GM21526 (cell line): ENCODE measurements around the gene TUBA3C.
"Not testable (repeated sequence)": the region's sequence is repeated elsewhere in the genome, so short reads cannot be mapped to it uniquely, and the experiment has no call there.

Source experiments
- ATAC-seq: cut with Tn5 transposase; IDR thresholded peaks from one replicate; pipeline ENCODE4 v1.9.1; 2021; ENCODE audit warnings: moderate library complexity; ENCODE audit not compliant: unreplicated experiment, low FRiP score

Gene TUBA3C

GRCh38 chr13:19181621-19182485 lies at the start of gene TUBA3C:
Gene TUBA3C, minus strand, starts transcription at chr13:19181824. Its CDS starts 77 bp downstream, at chr13:19181747.
- ATAC-seq: no peak

GRCh38 chr13:19207413-19207812 lies 25.8 kb upstream of the TUBA3C start:
- not testable (repeated sequence) for ATAC-seq

GRCh38 chr13:19192622-19193021 lies 11.0 kb upstream of the TUBA3C start:
- ATAC-seq: not testable (repeated sequence)

- not testable (repeated sequence) for ATAC-seq
Measured at GRCh38 chr13:19189911-19190310, 8.3 kb upstream of the TUBA3C start.

GRCh38 chr13:19189368-19189767 lies 7.7 kb upstream of the TUBA3C start:
- not testable (repeated sequence) for ATAC-seq

GRCh38 chr13:19185865-19186645 lies 4.4 kb upstream of the TUBA3C start:
- ATAC-seq: no peak

- ATAC-seq: no peak
Measured at GRCh38 chr13:19185086-19185864, 3.7 kb upstream of the TUBA3C start.

GRCh38 chr13:19184176-19184575 lies 2.6 kb upstream of the TUBA3C start:
- ATAC-seq: no peak

- no peak for ATAC-seq
Measured at GRCh38 chr13:19183676-19184075, 2.1 kb upstream of the TUBA3C start.

- ATAC-seq: no peak
Measured at GRCh38 chr13:19182536-19182935, 912 bp upstream of the TUBA3C start.

GRCh38 chr13:19181021-19181620 lies 503 bp downstream of the TUBA3C start:
- no peak for ATAC-seq

GRCh38 chr13:19179916-19180315 lies 1.7 kb downstream of the TUBA3C start:
- ATAC-seq: no peak

- ATAC-seq: no peak
Measured at GRCh38 chr13:19178901-19179593, 2.6 kb downstream of the TUBA3C start.

- ATAC-seq: not testable (repeated sequence)
Measured at GRCh38 chr13:19176981-19177776, 4.4 kb downstream of the TUBA3C start.

- no peak for ATAC-seq
Measured at GRCh38 chr13:19173752-19174151, 7.9 kb downstream of the TUBA3C start.

GRCh38 chr13:19172647-19173030 lies 9.0 kb downstream of the TUBA3C start:
- ATAC-seq: no peak

- no peak for ATAC-seq
Measured at GRCh38 chr13:19172007-19172646, 9.5 kb downstream of the TUBA3C start.

GRCh38 chr13:19171563-19171962 lies 10.1 kb downstream of the TUBA3C start:
- ATAC-seq: no peak

GRCh38 chr13:19169991-19170390 lies 11.6 kb downstream of the TUBA3C start:
- no peak for ATAC-seq
